Stimulated activated CD8-positive, alpha-beta memory T cell treated with anti-CD3 and anti-CD28 coated beads, Interleukin-7, amount 100 ng/mL, for 24 hours (primary cell): ENCODE results near the gene SPAG9.
"Not testable (repeated sequence)": the region's sequence is repeated elsewhere in the genome, so short reads cannot be mapped to it uniquely, and the experiment has no call there.

Experiments
- DNase-seq: peaks from one replicate; pipeline ENCODE4 v3.0.0-alpha.2; 2020; ENCODE audit warnings: low read depth

Gene SPAG9

DNA sequence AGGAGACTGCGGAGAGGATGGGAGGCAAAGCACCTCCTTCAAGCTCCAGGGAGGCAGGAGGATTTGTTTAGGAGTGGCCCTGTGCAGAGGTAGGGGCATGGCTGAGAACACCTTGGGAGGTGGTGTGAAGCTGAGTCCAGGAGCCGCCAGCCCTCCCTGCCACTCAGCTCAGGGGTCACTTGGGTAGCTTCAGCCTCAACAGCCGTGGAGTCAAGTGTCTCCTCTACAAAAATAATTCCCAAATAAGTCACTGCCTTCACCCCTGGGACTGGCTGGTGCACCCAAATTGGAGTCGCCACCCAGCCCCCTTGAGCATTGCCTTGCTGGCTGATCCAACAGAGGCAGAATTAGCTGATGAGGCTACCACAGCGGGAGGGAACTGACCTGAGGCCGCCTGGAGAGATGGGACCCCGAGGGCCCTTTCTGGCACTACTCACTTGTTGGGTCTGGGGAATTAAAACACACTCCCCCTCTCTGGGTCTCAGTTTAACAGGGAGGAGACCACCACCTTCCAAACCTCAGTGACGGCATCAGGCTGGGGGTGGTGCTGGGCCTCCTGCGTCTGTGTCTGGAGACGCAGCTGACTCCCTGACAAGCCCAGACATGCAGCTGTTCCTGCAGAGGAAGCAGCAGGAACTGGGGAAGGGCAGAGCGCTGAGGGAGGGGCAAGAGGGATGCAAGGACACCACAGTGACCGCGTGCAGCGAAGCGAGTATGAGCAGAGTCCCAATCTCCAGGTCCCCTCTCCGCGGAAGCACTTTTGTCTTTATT lies 166.7 kb downstream of the SPAG9 start:
- no peak for DNase-seq

GRCh38 chr17:50953518-50953830 lies 167.2 kb downstream of the SPAG9 start:
- DNase-seq = no peak

DNA sequence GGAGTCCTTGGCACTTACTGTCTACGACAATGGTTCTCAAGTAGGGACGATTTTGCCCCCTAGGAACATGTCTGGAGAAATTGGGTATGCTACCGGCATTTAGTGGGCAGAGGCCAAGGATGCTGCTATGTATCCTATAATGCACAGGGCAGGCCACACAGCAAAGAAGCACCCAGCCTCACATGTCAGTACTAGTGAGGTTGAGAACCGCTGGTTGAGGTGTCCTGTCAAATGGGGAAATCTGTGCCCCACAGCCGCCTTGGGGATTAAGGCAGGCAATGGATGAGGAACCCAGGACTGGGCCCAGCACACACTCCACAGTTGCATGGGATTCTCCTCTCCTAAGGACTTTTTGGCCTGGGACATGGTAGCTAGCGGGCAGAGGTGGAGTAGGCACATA lies 167.8 kb downstream of the SPAG9 start:
- DNase-seq = no peak

DNA sequence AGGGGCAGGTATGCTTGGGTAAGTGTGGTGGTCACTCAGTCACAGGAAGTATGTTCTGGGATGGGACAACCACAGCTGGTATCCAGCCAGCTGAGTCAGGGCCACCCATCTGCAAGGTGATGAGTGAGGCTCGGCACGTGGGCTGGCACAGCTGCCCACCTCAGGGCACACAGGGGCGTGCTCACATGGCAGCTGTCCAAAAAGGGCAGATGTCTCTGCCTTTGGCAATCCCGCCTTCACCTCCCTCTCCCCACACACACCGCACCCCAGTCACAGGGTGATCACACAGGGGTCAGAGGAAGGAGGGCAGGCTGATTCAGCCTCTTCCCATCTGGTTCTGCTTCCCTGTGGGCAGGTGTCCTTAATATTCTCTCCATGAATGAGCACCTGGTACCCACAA lies 168.7 kb downstream of the SPAG9 start:
- DNase-seq = no peak

GRCh38 chr17:50949989-50950877 lies 170.4 kb downstream of the SPAG9 start:
- no peak for DNase-seq

DNA sequence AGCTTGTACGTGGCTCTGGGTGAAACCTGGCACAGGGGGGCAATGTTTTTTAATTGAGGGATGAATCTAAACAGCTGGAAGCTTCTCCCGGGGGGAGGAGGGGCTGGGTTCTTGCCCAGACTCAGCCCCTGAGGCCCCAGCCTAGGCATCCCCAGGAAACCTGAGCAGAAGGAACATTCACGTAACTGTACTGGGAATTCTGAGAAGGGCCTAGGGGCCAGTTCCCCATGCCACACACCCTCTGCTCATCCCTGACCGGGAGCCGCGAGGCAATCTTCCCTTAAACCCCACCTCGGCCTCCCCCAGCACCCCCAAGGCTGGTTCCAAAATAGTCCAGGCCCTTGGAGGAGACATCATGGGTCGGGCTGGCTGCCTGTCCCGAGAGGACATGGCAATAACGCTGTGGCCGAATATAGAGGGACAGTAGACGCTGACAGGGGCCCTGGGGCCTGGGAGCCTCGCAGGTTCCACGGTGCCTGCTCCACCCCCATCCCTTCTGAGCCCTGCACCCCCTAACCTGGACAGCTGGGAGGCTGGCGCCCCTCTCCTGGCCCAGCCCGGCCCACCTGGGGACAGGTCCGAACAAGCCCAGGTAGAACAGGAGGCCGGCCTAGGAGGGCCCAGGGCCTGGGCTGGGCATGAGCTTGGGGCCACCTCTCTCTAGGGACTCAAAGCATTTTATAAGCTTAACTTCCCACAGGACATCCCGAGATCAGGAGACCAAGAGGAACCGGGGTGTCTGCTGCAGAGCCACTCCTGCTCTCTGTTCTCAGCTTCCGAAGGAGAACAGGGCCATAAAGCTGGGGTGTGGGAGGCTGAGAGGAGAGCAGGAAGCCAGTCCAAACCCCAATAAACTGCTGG lies 171.3 kb downstream of the SPAG9 start:
- no peak for DNase-seq

GRCh38 chr17:50948711-50949110 lies 172.0 kb downstream of the SPAG9 start:
- no peak for DNase-seq

DNA sequence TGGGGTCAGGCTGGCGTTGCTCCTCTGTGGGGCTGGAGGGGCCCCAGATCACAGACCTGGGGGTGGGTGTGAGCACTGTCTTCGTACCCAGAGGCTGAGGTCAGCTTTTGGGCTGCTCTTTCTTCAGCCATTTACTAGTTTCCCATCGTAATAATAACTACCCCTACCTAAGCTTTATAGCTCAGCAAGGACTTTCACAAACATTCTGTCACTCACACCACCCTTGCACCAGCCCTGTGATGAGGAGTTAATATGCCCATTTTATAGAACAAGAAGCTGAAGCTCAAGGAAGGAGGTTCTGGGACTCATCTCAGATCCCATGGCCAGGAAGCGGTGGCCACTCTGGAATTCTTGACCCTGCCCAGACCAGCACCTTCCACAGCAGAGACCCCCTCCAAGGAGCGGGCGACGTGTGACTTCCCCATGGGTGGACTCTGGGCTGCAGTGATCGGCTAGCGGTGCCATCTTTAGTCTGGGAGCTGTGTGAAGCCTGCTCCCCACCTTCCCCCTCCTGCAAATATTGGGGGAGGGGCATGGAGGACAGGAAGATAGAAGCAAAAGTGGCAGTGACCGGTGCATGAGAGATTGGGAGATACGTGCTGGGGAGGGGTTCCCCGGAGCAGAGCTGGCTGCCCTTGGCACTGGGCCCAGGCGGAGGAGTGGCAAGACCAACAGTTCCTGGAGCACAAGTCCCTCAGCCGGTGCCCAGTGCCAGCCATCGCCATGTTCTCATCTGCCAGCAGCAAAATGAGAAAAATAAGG lies 172.7 kb downstream of the SPAG9 start:
- DNase-seq = no peak

DNA sequence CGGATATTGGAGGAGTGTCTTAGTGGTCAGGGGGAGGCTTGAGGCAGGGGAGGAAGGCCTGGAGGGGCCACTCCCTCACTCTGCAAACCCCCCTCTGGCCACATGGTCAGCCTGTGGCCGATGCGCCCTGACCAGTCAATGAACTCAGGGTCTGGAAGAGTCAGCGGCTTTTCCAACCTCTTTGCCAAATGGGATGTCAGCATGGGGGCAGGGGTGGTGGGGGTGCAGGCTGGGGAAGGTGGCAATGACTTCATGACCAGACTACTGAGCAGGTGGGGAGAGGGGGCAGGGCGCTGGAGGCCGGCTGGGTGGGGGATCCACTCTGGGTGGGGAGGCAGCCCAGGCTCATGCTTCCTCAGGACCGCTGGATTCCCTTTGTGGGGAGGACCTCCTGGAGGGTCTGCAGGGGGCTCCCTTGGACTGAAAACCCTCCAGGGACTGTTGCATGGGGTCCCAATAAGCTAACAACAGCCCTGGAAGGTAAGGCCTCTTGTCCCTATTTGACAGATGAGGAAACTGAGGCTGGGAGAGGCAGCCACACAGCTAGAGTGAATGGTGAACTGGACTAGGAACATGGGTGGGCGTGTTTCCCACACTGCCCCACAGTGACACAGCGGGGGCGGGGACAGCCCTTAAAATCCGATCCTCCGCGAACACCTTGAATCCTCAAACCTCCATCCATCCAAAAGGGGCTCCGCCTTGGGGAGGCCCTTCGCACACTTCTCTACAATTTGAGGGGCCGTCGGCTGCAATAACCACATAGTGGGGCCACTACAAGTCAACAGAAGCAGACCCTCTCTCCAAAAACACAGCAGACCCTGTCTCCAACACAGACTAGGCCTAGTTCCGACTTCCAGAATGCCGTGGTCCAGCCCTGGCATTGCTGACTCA lies 173.5 kb downstream of the SPAG9 start:
- DNase-seq = no peak

GRCh38 chr17:50946223-50946890 lies 174.3 kb downstream of the SPAG9 start:
- DNase-seq = no peak

- DNase-seq = no peak
Observed at GRCh38 chr17:50945779-50946222, 174.9 kb downstream of the SPAG9 start.

DNA sequence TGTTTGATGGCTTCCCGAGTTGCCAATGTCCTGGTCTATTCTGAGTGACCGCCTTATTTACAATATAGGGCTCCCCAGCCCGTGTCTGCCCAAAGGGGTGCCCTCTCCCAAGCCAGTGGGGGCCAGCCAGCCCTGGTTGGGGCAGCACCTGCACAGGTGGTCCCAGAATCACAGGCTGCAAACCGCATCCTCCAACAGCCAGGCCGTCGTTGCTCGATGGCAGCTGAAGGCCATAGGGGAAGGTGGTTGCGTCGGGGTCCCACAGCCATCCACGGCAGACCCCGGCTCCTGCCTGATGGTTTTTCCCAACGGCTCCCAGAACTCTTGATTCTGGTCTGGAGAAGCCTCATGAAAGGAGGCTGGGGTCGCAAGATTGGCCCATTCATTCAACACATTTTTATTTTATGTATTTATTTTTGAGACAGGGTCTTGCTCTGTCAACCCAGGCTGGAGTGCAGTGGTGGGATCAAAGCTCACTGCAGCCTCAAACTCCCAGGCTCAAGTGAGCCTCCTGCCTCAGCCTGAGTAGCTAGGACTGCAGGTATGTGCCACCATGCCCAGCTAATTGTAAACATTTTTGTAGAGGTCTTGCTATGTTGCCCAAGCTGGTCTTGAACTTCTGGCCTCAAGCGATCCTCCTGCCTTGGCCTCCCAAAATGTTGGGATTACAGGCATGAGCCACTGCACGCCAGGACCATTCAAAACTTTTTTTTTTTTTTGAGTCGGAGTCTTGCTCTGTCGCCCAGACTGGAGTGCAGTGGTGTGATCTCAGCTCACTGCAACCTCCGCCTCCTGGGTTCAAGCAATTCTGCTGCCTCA lies 175.6 kb downstream of the SPAG9 start:
- DNase-seq = no peak

DNA sequence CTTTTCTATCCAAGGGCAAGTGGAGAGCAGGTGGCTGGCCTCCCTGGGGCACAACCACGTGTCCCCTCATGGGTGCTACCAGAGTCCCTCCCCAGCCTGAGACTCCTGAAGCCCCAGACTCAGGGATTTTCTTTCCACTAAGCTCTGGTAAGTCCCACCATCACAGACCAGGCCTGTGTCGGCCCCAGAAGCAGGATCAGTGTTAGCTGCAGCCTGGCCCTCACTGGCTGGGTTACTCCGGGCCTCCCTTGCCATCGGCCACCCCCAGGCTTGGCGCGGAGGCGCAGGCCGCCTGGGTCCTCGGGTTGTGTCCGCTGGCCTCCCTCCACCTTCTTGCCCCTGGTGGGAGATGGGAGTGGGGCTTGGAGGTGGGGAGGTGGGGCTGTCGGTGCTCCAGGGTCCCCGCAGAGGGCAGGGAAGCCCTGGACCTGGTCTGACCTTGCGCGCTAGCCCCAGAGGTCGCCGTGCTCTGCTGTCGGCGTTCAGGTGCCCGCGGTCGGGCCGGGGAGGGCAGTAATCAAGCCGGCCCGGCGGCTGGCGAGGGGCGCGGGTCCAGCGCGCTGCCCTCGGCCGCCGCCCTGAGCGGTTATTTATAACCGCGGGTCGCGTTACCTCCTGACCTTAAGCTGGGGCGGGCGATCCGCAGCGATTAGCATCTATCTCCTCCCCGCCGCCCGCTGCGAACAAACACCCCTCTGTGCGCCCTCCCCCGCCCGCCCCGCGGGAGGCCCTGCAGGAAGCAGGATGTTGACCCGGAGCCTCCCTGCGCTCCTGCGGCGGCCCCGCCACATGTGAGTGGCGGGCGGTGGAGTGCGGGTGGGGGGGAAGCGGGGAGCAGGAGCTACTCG lies 176.4 kb downstream of the SPAG9 start:
- peak; percentile 48 for DNase-seq

DNA sequence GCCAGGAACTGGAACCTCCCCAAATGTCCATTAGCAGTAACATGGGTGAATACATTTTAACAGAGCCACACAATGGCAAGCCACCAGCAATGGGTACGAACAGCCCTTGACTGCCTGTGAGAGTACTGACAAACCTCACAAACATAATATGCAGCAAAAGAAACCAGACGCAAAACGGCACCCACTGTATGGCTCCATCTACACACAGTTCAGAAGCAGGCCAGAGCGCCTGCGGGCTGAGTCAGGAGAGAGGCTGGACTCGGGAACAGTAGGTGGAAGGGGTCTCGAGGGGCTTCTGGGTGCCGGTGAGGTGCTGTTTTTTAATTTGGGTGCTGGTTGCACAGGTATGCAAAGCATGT lies 177.1 kb downstream of the SPAG9 start:
- DNase-seq = no peak

GRCh38 chr17:50941676-50942048 lies 179.0 kb downstream of the SPAG9 start:
- not testable (repeated sequence) for DNase-seq

DNA sequence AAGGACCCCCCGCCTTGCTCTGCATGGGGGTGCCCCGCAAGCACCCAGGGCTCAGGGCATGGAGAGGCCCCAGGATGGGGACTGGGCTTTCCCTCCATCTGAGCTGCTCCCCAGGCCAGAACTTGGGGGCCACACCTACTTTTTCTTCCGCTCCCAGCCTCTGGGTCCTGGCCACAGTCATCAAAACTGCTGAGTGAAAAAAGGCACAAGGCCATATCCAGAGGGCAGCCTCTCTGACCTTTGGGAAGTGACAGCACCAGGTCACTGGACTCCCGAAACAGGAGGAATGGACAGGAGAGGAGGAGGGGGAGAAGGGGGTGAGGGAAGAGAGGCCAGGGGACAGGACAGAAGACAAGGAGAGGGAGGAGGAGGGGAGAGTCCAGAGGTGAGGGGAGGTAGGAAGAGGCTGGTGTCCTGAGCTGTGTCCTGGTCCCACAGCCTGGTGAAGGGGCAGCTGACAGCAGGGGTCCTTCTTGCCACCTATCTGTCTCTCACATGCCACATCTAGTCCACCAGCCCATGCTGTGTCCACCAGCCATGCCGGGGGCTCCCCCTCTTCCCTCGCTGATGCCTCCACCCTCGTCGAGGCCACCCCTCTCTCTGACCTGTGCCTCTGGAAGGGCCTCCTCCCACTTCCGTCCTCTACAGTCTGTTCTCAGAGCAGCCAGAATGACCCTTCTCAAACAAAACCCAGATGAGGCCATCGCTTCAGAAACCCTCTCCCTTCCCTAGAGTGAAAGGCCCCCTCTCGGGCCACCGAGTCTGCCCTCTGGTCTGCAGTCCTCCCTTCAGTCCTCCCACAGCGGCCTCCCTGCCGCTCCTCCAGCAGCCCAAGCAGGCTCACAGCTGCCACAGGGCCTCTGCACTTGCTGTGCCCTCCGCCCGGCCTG lies 180.6 kb downstream of the SPAG9 start:
- no peak for DNase-seq

- DNase-seq = no peak
Observed at GRCh38 chr17:50939542-50939794, 181.2 kb downstream of the SPAG9 start.
